KMS-11 (cell line): Measurements from ENCODE around the gene ASRGL1.

Experiments
- H2AFZ ChIP-seq: fragments of 200-600 bp; sonication (generic); 2 replicates; pipeline ENCODE4 v1.6.1; 2016; ENCODE audit warnings: antibody characterized with exemption, mixed run types, low read depth
- H3K27ac ChIP-seq: fragments of 200-600 bp; sonication (generic); 2 replicates; pipeline ENCODE4 v1.6.1; 2016; ENCODE audit warnings: mild to moderate bottlenecking, mixed run types
- H3K27me3 ChIP-seq: fragments of 200-600 bp; sonication (generic); 2 replicates; pipeline ENCODE4 v1.6.1; 2017; ENCODE audit warnings: mild to moderate bottlenecking, low read depth, mixed run types, moderate library complexity; ENCODE audit not compliant: insufficient read depth
- H3K36me3 ChIP-seq: fragments of 200-600 bp; sonication (generic); 2 replicates; pipeline ENCODE4 v1.6.1; 2017; ENCODE audit warnings: mild to moderate bottlenecking, mixed run types; ENCODE audit not compliant: insufficient read depth
- H3K4me1 ChIP-seq: fragments of 200-600 bp; sonication (generic); 2 replicates; pipeline ENCODE4 v1.6.1; 2016; ENCODE audit warnings: mild to moderate bottlenecking, low read depth, mixed run types; ENCODE audit not compliant: poor library complexity, severe bottlenecking
- H3K4me2 ChIP-seq: fragments of 200-600 bp; sonication (generic); 2 replicates; pipeline ENCODE4 v1.7.0; 2016; ENCODE audit warnings: mild to moderate bottlenecking, mixed run types
- H3K4me3 ChIP-seq: fragments of 200-600 bp; sonication (generic); IDR thresholded peaks from 2 replicates; pipeline ENCODE4 v1.6.1; 2017; ENCODE audit warnings: low read depth, low read length, mixed read lengths; ENCODE audit not compliant: insufficient read depth
- H3K79me2 ChIP-seq: fragments of 200-600 bp; sonication (generic); 2 replicates; pipeline ENCODE4 v1.6.1; 2016; ENCODE audit warnings: low read depth, mixed run types; ENCODE audit not compliant: insufficient read depth
- H3K9ac ChIP-seq: fragments of 200-600 bp; sonication (generic); 2 replicates; pipeline ENCODE4 v1.6.1; 2016; ENCODE audit warnings: mild to moderate bottlenecking, mixed run types
- H4K20me1 ChIP-seq: fragments of 200-600 bp; sonication (generic); 2 replicates; pipeline ENCODE4 v1.6.1; 2016; ENCODE audit warnings: mild to moderate bottlenecking, mixed run types; ENCODE audit not compliant: insufficient read depth
- TF ChIP-seq, protein P1 (sequence below): fragments of 200-600 bp; sonication (generic); conservative IDR thresholded peaks from 2 replicates; pipeline ENCODE4 v1.6.1; 2017; ENCODE audit warnings: low read depth, mild to moderate bottlenecking, antibody characterized with exemption, low read length, moderate library complexity, mixed read lengths

Gene ASRGL1

DNA sequence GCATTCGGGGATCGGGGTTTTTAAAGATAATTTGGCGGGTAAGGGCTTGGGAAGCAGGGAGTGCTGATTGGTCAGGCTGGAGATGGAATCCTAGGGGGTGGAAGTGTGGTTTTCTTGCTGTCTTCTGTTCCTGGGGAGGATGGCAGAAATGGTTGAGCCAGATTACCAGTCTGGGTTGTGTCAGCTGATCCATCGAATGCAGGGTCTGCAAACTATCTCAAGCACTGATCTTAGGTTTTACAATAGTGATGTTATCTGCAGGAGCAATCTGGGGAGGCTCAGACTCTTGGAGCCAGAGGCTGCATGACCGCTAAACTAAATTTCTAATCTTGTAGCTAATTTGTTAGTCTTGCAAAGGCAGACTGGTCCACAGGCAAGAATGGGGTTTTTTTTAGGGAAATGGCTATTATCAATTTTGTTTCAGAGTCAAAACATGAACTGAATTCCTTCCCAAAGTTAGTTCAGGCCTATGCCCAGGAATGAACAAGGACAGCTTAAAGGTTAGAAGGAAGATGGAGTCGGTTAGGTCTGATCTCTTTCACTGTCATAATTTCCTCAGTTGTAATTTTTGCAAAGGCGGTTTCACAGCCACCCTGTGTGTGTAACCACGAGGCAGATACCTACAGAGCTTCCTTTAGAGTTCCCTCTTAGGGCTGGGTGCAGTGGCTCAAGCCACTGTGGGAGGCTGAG is 91.8 kb downstream of the ASRGL1 start:
- H3K9ac ChIP-seq = 0 out of 2 replicates have a peak overlapping the region, but pooled peaks have one; percentile 48
- H4K20me1 ChIP-seq = no peaks in the 10 kb centered on the region
- no peaks in the 10 kb centered on the region for H3K79me2 ChIP-seq
- no peaks in the 10 kb centered on the region for H3K27me3 ChIP-seq
- H3K4me2 ChIP-seq = peak overlapping the region; percentile 77; the same call in 1 of the 2 replicates
- no peak overlapping the region for H3K4me3 ChIP-seq
- H3K36me3 ChIP-seq = no peaks in the 10 kb centered on the region
- H3K4me1 ChIP-seq = peaks cover 74% of the 10 kb centered on the region
- peak overlapping the region; percentile 91 for H3K27ac ChIP-seq
- H2AFZ ChIP-seq = no peak overlapping the region
- TF ChIP-seq, protein P1, sequence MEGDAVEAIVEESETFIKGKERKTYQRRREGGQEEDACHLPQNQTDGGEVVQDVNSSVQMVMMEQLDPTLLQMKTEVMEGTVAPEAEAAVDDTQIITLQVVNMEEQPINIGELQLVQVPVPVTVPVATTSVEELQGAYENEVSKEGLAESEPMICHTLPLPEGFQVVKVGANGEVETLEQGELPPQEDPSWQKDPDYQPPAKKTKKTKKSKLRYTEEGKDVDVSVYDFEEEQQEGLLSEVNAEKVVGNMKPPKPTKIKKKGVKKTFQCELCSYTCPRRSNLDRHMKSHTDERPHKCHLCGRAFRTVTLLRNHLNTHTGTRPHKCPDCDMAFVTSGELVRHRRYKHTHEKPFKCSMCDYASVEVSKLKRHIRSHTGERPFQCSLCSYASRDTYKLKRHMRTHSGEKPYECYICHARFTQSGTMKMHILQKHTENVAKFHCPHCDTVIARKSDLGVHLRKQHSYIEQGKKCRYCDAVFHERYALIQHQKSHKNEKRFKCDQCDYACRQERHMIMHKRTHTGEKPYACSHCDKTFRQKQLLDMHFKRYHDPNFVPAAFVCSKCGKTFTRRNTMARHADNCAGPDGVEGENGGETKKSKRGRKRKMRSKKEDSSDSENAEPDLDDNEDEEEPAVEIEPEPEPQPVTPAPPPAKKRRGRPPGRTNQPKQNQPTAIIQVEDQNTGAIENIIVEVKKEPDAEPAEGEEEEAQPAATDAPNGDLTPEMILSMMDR = no peak

DNA sequence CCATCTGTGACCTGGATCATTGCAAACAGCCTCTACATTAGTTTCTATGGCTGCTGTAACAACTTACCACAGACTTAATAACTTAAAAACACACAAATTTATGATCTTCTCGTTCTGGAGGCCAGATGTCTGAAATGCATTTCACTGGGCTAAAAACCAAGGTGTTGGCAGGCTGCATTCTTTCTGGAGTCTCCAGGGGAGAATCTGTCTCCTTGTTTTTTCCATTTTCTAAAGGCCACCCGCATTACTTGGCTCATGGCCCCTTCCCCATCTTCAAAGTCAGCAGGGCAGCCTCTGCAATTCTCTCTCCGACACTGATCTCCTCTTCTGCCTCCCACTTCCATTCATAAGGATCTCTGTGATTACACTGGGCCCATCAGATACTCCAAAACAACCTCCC is 93.2 kb downstream of the ASRGL1 start:
- TF ChIP-seq, protein P1 = no peak
- no peaks in the 10 kb centered on the region for H4K20me1 ChIP-seq
- H3K9ac ChIP-seq = no peak overlapping the region
- no peak overlapping the region for H3K4me3 ChIP-seq
- H3K36me3 ChIP-seq = no peaks in the 10 kb centered on the region
- H2AFZ ChIP-seq = no peak overlapping the region
- no peaks in the 10 kb centered on the region for H3K79me2 ChIP-seq
- no peak overlapping the region for H3K4me2 ChIP-seq
- H3K4me1 ChIP-seq = peaks cover 68% of the 10 kb centered on the region
- no peak overlapping the region for H3K27ac ChIP-seq
- no peaks in the 10 kb centered on the region for H3K27me3 ChIP-seq

DNA sequence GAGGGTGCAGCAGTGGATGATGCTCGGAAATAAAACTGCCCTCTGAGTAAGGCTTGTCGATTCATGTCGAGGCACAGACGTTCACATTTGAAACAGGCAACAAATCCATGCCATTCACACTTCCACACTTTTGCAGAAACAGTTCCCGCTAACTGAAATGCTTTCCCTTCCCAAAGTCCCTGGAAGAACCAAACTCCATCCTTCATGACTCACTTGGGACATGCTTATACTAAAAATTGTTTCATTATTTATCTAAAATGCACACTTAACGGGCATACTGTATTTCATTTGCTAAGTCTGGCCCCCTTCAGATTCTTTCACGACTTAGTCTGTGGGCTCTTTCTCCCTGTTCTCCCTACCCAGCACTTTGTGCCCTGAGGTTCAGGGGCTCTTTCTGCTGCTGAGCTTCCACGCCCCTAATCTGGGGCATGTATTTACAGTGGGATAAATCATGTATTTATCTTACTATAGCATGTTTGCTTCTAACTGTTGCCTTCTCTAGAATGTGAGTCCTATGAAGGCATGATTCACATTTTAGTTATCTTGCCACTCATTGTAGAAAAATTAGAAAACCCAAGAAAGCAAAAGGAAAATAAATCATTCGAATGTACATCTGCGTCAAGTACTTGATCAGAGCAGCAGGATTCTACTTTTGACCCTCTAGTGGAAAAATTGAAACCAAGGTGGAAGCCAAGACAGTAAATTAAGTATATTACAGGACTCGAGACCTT is 94.1 kb downstream of the ASRGL1 start:
- no peak overlapping the region for H3K4me2 ChIP-seq
- no peaks in the 10 kb centered on the region for H4K20me1 ChIP-seq
- no peak overlapping the region for H3K9ac ChIP-seq
- no peaks in the 10 kb centered on the region for H3K36me3 ChIP-seq
- H3K27me3 ChIP-seq = no peaks in the 10 kb centered on the region
- no peak overlapping the region for H2AFZ ChIP-seq
- H3K79me2 ChIP-seq = no peaks in the 10 kb centered on the region
- TF ChIP-seq, protein P1 = no peak
- H3K4me1 ChIP-seq = peaks cover 66% of the 10 kb centered on the region
- H3K4me3 ChIP-seq = no peak overlapping the region
- no peak overlapping the region for H3K27ac ChIP-seq

DNA sequence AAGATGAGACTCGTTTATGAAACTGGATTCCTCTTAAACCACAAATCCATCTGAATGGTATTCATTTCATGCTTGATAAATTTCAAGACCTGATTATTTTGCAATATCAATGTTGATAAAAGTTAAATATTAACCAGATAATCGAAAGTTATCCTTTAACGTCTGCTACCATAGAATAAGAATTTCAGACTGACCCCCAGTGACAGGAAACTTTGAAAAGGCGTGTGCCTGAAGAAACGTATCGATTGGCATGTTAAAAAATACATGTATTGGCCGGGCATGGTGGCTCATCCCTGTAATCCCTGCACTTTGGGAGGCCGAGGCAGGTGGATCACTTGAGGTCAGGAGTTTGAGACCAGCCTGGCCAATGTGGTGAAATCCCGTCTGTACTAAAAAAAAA is 95.4 kb downstream of the ASRGL1 start:
- H3K4me2 ChIP-seq = peak overlapping the region; percentile 71
- H3K4me1 ChIP-seq = peaks cover 53% of the 10 kb centered on the region
- no peaks in the 10 kb centered on the region for H3K27me3 ChIP-seq
- H4K20me1 ChIP-seq = no peaks in the 10 kb centered on the region
- TF ChIP-seq, protein P1 = no peak
- H3K79me2 ChIP-seq = no peaks in the 10 kb centered on the region
- peak overlapping the region; percentile 5; the same call in 1 of the 2 replicates for H3K9ac ChIP-seq
- H2AFZ ChIP-seq = peak overlapping the region; percentile 47; the same call in 1 of the 2 replicates
- H3K27ac ChIP-seq = no peak overlapping the region
- H3K36me3 ChIP-seq = no peaks in the 10 kb centered on the region
- no peak overlapping the region for H3K4me3 ChIP-seq
